Osteoblast (primary cell): ENCODE results near the gene TPP2. TPM values are rescaled to one million over a fixed set of nuclear protein-coding genes. Genes with fewer than 3 reads are reported as not detected.

Source experiments
- DNase-seq: peaks from one replicate; pipeline ENCODE4 v3.0.0; 2011; ENCODE audit warnings: low spot score, mixed read lengths; ENCODE audit not compliant: insufficient read length; ENCODE audit errors: missing footprints
- H2AFZ ChIP-seq: 2 replicates; pipeline ENCODE4 v1.6.0; 2011; ENCODE audit warnings: mild to moderate bottlenecking, low read length
- H3K27ac ChIP-seq: 2 replicates; pipeline ENCODE4 v1.5.1; 2011; ENCODE audit warnings: mild to moderate bottlenecking, low read depth, low read length, moderate library complexity
- H3K27me3 ChIP-seq: 2 replicates; pipeline ENCODE4 v1.6.0; 2012; ENCODE audit warnings: mild to moderate bottlenecking, control low read depth, inconsistent platforms, low read length, moderate library complexity; ENCODE audit not compliant: insufficient read depth
- H3K36me3 ChIP-seq: 2 replicates; pipeline ENCODE4 v1.5.1; 2011; ENCODE audit warnings: mild to moderate bottlenecking, low read length, control low read depth, moderate library complexity; ENCODE audit not compliant: insufficient read depth
- H3K4me1 ChIP-seq: 2 replicates; pipeline ENCODE4 v1.5.1; 2011; ENCODE audit warnings: mild to moderate bottlenecking, low read length, control low read depth, moderate library complexity; ENCODE audit not compliant: insufficient read depth
- H3K4me2 ChIP-seq: 2 replicates; pipeline ENCODE4 v1.6.0; 2011; ENCODE audit warnings: mild to moderate bottlenecking, low read length; ENCODE audit not compliant: insufficient read depth
- H3K4me3 ChIP-seq: fragments of 200-600 bp; sonication (generic); 3 replicates; pipeline ENCODE4 v1.5.1; 2012; ENCODE audit warnings: mild to moderate bottlenecking, low read length, inconsistent platforms; ENCODE audit not compliant: insufficient read depth
- H3K79me2 ChIP-seq: 2 replicates; pipeline ENCODE4 v1.6.0; 2012; ENCODE audit warnings: mild to moderate bottlenecking, low read length, control low read depth, inconsistent platforms; ENCODE audit not compliant: insufficient read depth
- H3K9me3 ChIP-seq: 2 replicates; pipeline ENCODE4 v1.5.1; 2011; ENCODE audit warnings: low read depth, low read length, control low read depth
- H4K20me1 ChIP-seq: 2 replicates; pipeline ENCODE4 v1.6.0; 2012; ENCODE audit warnings: mild to moderate bottlenecking, low read length, control low read depth; ENCODE audit not compliant: insufficient read depth
- CTCF ChIP-seq: IDR thresholded peaks from 2 replicates; pipeline ENCODE4 v1.5.1; 2011; ENCODE audit warnings: mild to moderate bottlenecking, low read depth, low read length, moderate library complexity; ENCODE audit errors: extremely low read depth
- total RNA-seq: library from RNA; depleted of rRNA; stranded (reverse); fragments of >200 nt; gene quantifications from 2 replicates; pipeline ENCODE4 v1.2.3, GENCODE V29; 2012

TPP2 gene
- total RNA-seq, 1 donor, result 57.5 TPM

- Histone ChIP-seq H3K27ac (no peak overlapping the region), H3K4me2 (no peak overlapping the region), H4K20me1 (no peaks in the 10 kb centered on the region), H3K27me3 (no peaks in the 10 kb centered on the region), H3K4me3 (no peak overlapping the region), H3K4me1 (peaks cover 17% of the 10 kb centered on the region), H2AFZ (no peak overlapping the region), H3K36me3 (no peaks in the 10 kb centered on the region), H3K79me2 (no peaks in the 10 kb centered on the region), H3K9me3 (no peaks in the 10 kb centered on the region)
- TF ChIP-seq CTCF, result no peak
- peak; percentile 19 for DNase-seq
Measured at GRCh38 chr13:102718746-102719145, 122.0 kb downstream of the TPP2 start.

GRCh38 chr13:102721800-102722231 is 125.0 kb downstream of the TPP2 start:
- H4K20me1 ChIP-seq, result no peaks in the 10 kb centered on the region
- no peaks in the 10 kb centered on the region for H3K9me3 ChIP-seq
- H3K79me2 ChIP-seq, result no peaks in the 10 kb centered on the region
- H2AFZ ChIP-seq, result no peak overlapping the region
- no peak for TF ChIP-seq CTCF
- no peaks in the 10 kb centered on the region for H3K27me3 ChIP-seq
- DNase-seq, result peak; percentile 53
- H3K4me1 ChIP-seq, result peaks cover 11% of the 10 kb centered on the region
- no peak overlapping the region for H3K4me3 ChIP-seq
- no peak overlapping the region for H3K27ac ChIP-seq
- no peak overlapping the region for H3K4me2 ChIP-seq
- H3K36me3 ChIP-seq, result no peaks in the 10 kb centered on the region

GRCh38 chr13:102724923-102725322 is 128.1 kb downstream of the TPP2 start:
- Histone ChIP-seq H4K20me1 (no peaks in the 10 kb centered on the region), H3K4me2 (peak overlapping the region; percentile 39), H3K79me2 (no peaks in the 10 kb centered on the region), H3K27me3 (no peaks in the 10 kb centered on the region), H3K4me3 (no peak overlapping the region), H3K36me3 (no peaks in the 10 kb centered on the region), H3K4me1 (peaks cover 15% of the 10 kb centered on the region), H3K9me3 (no peaks in the 10 kb centered on the region), H2AFZ (no peak overlapping the region), H3K27ac (no peak overlapping the region)
- TF ChIP-seq CTCF, result peak; percentile 66
- DNase-seq, result peak; percentile 60

- no peak for DNase-seq
- no peak overlapping the region for H3K27ac ChIP-seq
- H3K4me3 ChIP-seq, result no peak overlapping the region
- H4K20me1 ChIP-seq, result no peaks in the 10 kb centered on the region
- no peak for TF ChIP-seq CTCF
- H3K36me3 ChIP-seq, result no peaks in the 10 kb centered on the region
- no peaks in the 10 kb centered on the region for H3K79me2 ChIP-seq
- peaks cover 8% of the 10 kb centered on the region for H3K27me3 ChIP-seq
- peaks cover 12% of the 10 kb centered on the region for H3K4me1 ChIP-seq
- no peak overlapping the region for H3K4me2 ChIP-seq
- no peaks in the 10 kb centered on the region for H3K9me3 ChIP-seq
- H2AFZ ChIP-seq, result no peak overlapping the region
Measured at GRCh38 chr13:102726430-102726829, 129.6 kb downstream of the TPP2 start.

Other genes starting within 250 kb of the TPP2 start
- gene FGF14, start 194.9 kb upstream of the TPP2 start, total RNA-seq, result under 0.01 TPM in 2 replicates
- not detected in 2 replicates for gene METTL21C, start 98.1 kb downstream of the TPP2 start, total RNA-seq
- 13.4 and 14.4 TPM in 2 replicates for gene TEX30, start 176.8 kb downstream of the TPP2 start, total RNA-seq
- gene POGLUT2, start 202.0 kb downstream of the TPP2 start, total RNA-seq, result 15.9 and 18.0 TPM in 2 replicates
- gene BIVM, start 202.1 kb downstream of the TPP2 start, total RNA-seq, result 22.1 and 30.9 TPM in 2 replicates
- gene ERCC5, start 249.0 kb downstream of the TPP2 start, total RNA-seq, result 99.2 and 103 TPM in 2 replicates